HG02642 (cell line): Measurements from ENCODE around the gene ZNF219.

Experiments
- ATAC-seq: cut with Tn5 transposase; IDR thresholded peaks from one replicate; pipeline ENCODE4 v1.9.1; 2021; ENCODE audit warnings: mild to moderate bottlenecking; ENCODE audit not compliant: unreplicated experiment, poor library complexity

Gene ZNF219

DNA sequence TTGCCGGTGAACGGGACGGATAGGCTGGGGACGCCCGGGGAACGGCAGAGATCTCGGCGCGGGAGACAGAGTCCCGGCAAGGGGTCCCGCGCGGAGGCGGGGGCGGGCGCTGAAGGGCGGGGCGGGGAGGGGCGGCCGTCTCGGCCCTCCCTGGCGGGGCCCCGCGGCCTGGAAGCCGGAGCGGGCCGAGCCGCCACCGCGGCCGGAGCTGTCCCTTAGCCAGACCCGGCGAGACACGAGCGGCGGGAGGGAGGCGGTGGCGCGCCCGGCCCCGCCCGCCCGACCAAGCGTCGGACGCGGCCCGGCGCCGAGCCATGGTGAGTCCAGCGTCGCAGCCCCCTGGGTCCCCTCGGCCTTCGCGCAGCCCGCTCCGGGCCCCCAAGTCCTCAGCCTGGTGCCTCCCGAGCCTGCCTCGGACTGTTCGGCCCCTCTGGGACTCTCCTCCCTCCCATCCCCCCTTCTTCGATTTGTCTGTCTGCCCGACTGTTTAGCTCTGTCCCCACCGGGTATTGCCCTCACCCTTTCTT lies 28.3 kb downstream of the ZNF219 start, which contains the start of gene ARHGEF40:
Gene ARHGEF40 (plus strand): TSS at position 222 of the 527 bp plus-strand sequence. CDS start 93 bp downstream, at position 315.
- ATAC-seq: no peak

DNA sequence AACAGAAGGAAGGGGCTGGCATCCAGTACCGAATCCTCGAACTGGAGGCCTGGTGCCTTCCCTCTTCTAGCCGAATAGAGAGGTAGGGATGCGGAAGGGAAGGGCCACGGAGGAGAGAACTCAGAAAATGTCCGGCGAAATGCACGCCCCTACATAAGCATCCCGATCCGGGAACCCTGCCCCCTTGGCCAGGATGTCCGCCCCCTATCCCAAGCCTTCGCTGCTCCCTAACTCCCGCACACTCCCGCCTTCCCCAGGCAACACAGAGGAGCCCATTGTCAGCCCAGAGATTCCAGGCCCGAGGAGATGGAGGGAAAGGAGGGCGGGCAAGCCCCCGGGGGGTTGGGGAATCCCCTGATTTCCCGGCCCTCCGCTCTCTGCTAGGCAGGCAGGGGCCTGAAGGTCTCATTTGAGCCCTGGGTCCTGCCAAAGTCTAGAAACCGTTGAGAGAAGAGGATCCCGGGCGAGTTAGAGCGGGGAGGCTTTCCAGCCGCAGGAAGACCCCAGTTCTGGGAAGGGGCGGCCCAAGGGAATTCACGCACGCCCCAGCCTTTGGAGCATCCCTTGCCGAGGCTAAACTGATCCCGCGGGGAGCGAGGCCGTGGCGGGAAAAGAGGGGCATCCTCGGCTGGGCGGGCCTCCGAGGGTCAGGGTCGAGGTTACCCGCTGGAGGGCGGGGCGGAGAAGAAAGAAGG lies 28.9 kb downstream of the ZNF219 start:
- no peak for ATAC-seq

DNA sequence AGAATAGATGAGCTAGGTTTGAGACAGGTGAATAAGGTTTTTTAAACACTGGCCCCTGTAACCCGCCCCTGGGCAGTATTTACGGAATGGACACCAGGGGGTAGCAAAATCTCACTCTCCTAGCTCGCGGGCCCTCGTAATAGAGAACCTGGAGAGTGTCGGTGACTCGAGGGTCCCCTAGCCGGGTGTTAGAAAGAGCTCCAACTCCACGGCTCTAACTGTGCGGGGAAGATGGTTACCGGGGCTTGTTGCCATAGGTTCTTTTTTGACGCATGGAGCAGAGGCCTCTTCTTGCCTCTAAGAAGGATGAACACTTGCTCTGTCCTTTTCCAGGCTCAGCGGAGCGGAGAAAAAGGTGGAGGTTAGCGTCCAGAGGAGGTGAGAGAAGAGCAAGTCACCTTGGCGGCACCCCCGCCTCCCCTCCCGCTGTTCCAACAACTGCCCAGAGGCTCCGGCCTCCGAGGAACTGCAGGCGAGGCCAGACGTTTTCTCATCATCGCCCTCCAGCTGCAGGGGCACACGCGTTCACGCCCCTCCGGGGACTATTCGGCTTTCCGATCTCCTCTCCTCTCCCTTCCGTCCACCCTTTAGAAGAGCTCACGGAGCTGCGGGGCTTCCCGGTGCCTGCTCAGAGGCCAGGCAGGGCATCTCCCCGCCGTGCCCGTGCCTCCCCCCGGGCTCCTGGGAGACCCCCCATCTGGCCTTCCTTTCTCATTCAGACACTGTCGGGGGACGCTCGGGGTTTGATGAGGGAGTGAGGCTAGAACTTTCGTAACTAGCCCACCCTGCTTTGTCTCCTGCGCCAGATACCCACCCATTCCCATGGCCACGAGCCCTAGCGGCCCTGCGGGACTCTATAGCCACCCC lies 29.7 kb downstream of the ZNF219 start:
- no peak for ATAC-seq

DNA sequence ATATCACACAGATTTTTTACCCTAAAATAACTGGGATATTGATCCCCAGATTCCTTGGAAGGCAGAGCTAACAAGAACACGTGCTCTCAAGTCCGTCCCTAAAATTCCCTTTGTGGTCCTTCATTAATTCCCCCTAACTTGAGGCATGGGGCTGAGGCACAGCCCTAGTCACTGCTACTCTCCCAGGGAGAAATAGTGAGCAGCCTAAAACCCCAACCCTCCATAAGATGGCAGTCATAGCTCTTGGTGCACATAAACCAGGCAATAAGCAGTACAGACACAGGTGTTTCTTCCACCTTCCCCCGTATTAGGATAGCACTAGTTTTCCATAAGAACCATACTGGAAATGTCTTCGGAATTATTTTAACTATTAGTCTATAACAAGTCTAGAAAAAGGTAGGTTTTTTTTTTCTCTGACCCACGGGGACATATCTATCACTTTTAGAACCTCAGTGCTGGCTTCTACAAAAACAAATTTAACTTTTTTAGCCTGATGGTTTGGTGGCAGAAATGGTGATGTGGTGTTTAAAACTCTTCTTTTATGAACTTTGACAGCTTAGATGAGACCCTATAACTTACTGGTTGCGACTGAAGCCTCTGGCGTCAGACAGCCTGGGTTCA lies 31.5 kb downstream of the ZNF219 start:
- ATAC-seq: no peak

DNA sequence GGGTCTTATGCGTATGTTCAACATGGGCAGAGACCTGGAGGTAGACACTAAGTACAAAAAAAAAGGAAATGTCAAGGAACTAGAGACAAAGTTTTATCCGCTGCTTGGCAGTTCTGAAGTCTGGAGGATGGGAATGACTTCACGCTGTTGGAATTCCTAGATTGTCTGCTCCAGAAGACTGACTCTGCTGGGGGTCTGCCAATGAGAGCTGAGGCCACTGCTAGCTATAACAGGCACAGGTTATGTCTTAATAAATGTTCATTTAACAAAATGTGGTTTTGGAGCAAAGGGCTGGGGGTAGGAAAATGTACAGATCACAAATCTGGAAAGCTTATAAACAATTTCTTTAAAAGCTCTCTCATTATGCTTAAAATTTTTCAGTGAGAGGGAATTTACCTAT lies 35.0 kb downstream of the ZNF219 start:
- ATAC-seq: no peak

DNA sequence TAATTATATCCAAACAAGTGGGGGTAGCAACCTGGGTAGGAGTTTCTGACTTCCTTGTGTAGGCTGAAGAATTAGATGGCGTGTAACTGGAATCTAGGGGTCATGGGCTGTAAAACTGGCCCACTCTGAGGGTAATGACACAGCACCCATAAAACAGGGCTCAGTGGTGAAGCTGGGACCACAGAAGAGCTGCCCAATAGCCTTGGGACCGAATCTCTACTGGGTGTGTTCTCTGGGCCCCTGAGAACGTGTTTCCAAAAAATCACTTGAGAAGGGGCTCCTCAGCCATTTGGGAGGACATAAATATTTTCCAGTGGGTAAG lies 37.1 kb downstream of the ZNF219 start:
- no peak for ATAC-seq

DNA sequence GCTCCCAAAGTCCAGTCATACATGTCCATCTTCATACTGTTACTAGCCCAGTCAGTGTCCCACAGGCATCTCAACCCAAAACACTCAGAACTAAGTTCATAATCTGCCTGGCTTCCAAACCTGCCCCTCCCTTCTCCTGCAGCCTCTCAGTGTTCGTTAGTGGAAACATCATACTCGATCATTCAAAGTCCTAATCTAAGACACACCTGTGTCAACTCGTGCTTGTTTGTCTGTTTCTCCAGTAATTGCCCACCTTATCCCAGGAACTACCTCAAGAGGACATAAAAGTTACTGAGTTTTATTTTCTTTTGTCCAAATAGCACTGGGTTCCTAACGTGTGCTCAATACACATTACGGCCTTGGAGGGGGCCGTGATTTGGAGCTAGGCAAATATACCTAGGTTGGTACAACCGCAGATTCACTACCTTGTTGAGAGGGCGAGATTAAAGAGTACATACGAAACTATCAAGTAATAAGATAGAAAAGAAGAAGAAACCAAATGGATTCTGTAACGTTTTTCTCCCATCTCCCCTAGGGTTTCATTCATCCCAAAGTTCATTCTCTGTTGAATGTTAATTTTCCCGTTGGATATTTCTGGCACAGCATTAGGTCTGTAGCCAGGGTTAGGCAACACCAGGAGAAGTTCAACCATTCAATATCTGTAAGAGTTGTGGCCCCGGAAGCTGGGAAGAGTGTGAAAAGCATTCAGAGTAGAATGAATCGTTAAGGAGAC lies 37.7 kb downstream of the ZNF219 start:
- no peak for ATAC-seq

DNA sequence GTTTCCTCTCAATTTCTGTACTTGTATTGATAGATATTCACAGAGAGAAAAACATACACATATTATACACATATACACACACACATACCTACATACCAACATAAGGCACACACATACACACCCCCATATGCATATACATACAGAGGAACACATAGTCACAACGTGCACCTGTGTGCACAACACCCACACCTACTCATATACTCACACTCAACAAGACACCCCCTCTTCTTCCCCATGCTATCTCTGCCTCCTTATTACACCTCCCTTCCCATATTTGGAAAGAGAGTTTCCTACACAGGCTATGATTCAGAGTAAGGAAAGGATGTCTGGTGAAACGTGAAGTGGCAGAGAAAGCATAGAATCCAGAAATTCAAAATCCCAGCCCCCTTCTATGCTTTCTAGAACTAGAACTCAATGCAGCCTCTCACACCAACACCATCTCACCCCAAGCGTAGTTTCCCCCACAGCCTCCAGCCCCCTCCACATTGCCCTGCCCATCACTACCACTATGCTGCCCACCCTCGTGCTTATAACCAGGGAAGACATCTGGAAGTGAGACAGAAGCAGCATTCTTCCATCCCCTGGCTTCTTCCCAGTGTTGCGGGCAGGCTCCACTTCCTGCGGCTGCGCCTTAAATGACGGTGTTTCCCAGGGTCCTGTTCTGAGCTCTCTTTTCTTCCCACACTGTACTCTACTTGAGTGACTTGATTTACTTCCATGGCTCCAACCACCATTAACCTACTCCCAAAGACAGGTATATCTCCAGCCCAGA lies 38.4 kb downstream of the ZNF219 start:
- ATAC-seq: no peak

DNA sequence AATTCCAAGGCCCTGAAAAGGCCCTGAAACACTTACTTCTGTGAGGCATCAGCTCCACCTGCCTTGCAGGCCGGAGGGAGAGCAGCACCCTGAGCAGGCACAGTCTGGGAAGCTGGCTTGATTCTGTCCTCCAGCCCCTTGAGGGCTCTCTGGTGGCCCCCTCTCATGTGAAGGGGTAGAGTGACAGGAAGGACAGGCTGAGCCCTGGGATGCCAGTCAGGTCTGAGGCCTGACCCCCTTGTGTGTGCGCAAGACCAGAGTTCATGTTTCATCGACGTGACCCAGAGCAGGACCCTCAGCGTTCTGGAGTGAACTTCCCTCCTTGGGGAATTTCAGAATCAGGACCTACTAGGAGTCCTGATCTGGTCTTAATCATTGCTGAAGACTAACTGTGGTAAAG lies 39.6 kb downstream of the ZNF219 start:
- ATAC-seq: no peak

DNA sequence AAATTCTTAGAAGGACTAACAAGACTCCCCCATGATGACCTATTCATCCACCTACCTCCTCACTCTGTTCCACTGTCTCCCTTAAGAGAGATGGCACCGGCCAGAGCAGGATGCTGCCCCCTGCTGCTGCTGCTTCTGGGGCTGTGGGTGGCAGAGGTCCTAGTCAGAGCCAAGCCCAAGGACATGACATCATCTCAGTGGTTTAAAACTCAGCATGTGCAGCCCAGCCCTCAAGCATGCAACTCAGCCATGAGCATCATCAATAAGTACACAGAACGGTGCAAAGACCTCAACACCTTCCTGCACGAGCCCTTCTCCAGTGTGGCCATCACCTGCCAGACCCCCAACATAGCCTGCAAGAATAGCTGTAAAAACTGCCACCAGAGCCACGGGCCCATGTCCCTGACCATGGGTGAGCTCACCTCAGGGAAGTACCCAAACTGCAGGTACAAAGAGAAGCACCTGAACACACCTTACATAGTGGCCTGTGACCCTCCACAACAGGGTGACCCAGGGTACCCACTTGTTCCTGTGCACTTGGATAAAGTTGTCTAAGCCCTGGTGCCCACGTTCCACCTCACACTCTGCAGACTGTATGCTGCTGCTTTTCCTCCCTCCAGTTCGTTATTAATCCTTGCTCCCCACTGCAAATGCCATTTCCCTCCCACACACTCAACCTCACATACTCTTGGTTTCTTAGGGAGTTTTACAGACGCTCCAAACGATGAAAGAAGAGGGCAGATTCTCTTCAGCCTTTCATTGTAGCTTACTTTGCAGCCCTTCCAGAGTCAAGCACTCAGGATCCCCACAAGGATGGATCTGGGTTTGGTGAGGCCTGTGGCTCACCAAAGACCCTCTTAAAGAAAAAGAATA lies 40.4 kb downstream of the ZNF219 start, which contains the start of gene RNASE8:
Gene RNASE8 (plus strand): TSS at position 20 of the 873 bp plus-strand sequence. CDS start 71 bp downstream, at position 91.
- ATAC-seq: no peak

DNA sequence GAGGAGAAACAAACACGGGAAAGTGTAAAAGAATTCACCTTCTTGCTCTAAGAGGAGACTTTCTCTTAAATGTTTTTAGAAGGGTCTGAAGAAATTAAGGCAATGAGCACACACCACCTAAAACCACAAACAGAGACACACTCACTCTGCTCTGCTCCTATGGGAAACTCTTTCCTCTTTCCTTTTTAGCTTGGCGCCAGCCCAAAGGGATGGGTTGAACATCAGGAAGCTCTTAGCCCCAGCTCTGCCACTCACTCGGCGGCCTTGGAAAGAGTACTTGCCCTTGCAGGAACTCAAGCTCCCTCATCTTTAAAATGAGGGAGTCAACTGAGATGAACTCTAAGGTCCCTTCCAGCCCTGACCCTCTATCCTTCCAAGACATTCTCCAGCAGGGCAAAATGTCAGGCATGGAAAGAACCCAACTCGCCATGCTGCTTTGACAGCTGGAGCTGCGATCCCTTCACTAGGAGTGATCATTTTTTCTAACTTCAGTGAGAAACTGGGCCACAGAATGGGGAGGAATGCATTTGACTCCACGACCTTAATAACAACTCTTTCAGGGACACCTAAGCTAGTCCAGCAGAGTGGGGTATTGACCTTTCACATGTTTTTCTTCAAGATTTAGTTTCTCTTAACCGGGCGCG lies 41.8 kb downstream of the ZNF219 start:
- no peak for ATAC-seq

DNA sequence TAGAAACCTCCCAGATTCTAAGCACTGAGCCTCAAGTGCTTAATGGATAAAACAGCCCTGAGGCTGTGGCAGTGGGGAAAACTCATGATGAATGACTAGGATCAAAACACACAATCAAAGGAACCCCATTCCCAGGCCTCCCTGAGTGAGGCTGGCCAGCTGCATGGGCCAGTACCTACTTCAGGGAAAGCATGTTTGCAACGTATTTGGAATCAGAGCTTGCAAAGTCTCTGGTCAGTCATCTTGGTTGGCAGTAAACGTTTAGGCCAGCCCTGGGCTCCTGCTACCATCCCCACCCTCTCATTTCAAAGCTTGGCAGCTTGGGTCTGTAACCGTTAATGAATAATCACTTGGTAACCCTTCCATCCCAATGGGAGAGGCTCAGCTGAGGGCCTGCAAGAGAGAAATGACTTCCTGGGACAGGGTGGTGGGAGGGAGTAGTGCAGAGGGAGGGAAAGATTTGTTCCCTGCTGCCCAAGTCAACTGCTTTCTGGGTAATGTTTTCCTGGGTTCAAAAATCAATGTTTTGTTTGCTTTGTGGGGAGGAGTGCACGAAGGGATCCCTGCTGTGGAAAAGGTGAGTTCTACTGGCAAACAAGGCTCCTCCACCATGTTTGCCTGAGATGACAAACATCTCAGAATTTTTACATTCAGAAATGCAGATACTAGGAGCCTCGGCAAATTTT lies 42.9 kb downstream of the ZNF219 start:
- no peak for ATAC-seq

DNA sequence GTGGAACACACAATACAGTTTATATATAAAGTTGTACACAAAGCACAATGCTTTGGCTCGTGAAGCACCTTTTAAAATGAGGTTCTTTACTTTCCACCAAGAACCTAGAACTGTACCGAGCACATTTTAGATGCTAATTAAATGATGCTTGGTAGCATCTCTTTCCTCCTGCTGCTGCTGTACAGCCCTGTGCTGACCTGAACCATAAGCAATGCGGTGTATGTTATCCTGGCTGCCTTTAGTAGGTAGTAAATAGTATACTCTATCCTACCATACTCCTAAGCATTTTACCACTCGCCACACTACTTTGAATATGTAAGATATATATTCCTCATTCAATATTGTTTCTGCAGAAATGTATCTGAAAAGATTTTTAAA lies 43.7 kb downstream of the ZNF219 start:
- ATAC-seq: no peak

DNA sequence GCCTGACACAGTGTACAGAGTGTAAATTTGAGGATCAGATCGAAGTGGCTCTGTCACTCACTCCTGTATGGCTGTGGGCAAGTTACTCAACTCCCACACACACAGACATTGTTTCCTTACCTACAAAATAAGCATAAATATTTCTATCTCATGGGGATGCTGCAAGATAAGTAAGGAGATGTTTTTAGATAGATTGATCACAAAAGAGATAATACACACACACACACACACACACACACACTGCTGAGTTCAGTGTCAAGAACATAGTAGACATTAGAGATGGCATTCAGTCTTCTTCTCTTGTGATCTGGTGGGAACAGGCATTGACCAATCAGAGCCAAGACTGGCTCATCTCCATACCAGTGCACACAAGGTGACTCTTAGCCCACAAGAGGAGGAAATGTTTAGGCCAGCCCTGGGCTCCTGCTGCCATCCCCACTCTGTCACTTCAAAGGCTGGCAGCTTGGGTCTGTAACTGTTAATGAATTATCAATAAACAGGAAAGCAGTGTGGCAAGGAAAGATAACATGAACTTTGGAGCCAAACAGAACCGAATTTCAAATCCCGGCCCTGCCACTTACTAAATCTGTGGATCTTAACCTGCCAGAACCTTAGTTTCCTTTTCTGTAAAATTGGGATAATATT lies 44.2 kb downstream of the ZNF219 start:
- ATAC-seq: no peak

DNA sequence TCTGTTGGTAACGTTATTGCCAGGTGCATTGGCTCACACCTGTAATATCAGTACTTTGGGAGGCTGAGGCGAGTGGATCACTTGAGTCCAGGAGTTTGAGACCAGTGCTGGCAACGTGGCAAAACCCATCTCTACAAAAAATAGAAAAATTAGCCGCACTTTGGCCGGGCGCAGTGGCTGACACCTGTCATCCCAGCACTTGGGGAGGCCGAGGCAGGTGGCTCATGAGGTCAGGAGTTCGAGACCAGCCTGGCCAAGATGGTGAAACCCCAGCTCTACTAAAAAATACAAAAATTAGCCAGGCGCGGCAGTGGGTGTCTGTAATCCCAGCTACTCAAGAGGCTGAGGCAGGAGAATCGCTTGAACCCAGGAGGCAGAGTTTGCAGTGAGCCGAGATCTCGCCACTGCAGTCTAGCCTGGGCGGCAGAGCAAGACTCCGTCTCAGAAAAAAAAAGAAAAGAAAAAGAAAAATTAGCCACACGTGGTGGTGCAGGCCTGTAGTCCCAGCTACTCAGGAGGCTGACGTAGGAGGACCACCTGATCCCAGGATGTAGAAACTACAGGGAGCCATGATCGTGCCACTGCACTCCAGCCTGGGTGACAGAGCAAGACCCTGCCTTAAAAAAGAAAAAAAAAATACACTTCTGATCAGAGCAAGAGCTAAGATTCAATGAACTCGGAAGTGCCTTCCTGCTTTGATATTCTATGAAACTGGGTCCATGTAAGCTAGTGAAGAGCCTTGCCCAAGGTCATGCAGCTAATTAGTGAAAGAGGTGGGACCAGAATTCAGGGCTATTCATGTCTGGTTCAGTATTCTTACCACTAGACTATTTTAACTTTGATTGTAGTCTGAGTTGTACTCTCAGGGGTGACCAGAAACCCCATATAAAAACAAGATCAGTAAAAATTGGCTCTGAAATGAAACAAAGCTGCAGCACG lies 45.0 kb downstream of the ZNF219 start:
- ATAC-seq: no peak

DNA sequence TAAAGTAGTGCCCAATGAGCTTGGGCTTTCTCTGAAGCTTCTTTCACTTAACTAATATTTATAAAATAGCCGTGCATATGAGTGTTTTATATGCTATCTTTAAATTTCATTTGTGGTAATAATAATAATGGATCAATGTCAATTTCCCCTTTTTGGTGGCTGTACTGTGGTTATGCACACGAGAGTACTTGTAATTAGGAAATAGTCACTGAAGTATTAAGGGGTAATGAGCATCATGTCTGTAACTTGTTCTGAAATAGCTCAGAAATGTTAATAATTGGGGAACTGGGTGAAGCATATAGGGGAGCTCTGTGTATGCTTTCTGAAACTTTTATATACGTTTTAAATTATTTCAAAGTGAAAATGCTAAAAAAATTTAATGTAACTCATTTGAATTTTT lies 47.9 kb downstream of the ZNF219 start:
- no peak for ATAC-seq
